ENCODE measurements around the gene TP53BP2.
"Not testable (repeated sequence)": the region's sequence is repeated elsewhere in the genome, so short reads cannot be mapped to it uniquely, and the experiment has no call there.

The TP53BP2 gene

GRCh38 chr1:223828162-223828848 lies 17.4 kb downstream of the TP53BP2 start:
- no peak for DNase-seq (ENCODE audit: low read depth)

GRCh38 chr1:223827193-223827663 lies 18.5 kb downstream of the TP53BP2 start:
- DNase-seq (ENCODE audit: low read depth), result no peak

DNA sequence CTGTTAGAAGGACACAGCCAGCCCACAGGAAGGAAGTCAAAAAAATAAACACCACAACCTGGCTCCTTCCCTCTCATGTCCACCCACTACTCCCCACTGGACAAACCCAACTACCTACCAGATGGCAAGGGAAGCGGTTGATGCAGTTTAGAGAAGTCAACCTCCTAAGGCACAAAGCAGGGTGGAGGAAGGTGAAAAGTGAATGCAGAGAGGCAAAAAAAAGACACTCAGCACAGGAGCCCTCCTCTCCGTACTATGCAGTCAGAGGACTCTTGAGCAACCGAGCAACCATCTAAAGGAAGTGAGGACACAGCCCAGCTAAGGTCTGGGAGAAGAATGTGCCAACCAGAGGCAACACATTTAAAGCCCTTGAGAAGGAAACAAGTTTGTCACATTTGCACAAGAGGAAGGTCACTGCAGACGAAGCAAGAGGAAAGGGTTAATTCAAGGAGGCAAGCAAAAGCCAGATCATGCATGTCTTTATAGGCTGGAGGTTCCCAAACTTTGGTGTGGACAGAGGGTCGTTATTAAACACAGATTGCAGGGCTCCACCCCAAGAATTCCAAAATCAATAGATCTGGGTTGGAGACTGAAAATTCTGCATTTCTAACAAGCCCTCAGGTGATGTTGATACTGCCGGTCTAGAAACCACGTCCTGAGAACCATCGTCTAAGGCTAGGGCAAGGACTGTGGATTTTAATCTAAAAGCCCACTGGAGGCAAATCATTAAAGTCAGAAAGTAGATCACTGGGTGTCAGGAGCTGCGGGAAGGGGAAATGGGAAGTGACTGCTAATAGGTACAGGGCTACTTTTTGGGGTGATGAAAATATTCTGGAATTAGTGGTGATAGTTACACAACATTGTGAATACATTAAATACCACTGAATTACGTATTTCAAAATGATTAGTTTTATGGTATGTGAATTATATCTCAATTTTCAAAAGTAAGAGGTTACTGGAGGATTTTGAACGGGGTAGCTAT lies 19.7 kb downstream of the TP53BP2 start:
- DNase-seq (ENCODE audit: low read depth), result no peak

- DNase-seq (ENCODE audit: low read depth), result no peak
Measured at GRCh38 chr1:223824712-223825111, 21.0 kb downstream of the TP53BP2 start.

- DNase-seq (ENCODE audit: low read depth), result no peak
Measured at GRCh38 chr1:223824287-223824686, 21.5 kb downstream of the TP53BP2 start.

GRCh38 chr1:223820971-223821370 lies 24.8 kb downstream of the TP53BP2 start:
- no peak for DNase-seq (ENCODE audit: low read depth)

- DNase-seq (ENCODE audit: low read depth), result no peak
Measured at GRCh38 chr1:223820515-223820858, 25.3 kb downstream of the TP53BP2 start.

DNA sequence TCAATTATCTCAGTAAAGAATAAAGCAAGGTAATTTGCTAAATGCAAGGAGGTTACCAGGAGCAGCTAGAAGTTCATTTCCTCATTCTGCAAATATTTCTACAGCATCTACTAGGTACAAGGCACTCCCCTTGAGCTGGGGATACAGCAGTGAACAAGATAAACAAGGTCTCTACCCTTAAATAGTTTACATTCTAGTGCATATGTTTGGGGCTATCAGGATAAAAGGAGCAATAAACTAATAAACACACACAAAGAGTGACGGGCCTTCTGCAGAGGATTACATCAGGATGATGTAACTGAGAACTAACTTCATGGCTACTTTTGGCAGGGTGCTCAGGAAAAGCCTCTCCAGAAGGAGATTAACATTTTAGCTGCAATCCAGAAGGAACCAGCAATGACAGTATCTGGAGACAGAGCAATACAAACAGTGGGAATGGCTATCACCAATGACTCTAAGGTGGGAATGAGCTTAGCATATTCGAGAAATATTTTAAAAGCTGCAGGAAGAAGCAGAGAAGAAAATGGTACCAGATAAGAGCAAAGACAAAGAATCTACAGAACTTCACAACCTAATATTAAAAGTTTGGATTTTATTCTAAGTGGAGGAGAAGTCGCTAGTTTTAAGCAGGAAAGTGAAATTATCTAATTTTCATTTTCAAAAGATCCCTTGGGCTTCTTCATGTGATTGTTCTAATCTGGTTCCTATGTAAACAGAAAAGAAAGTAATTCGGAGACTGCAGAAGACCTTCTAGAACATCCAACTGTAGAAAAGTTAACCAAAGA lies 25.8 kb downstream of the TP53BP2 start:
- DNase-seq (ENCODE audit: low read depth), result no peak

GRCh38 chr1:223817265-223817664 lies 28.5 kb downstream of the TP53BP2 start:
- DNase-seq (ENCODE audit: low read depth), result not testable (repeated sequence)

DNA sequence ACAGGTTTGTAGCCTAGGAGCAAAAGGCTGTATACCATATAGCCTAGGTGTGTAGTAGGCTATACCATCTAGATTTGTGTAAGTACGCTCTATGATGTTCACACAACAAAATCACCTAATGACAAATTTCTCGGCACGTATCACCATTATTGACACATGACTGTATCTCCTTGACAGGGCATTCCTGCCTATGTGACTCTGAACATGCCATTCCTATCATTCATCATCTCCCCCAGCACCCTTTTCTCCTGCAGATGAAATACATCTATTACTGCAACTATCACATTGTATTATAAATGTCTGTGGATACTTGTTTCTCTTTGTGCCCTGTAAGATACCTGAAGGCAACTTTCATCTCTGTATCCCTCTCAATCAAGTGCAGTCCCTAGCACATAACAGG lies 29.9 kb downstream of the TP53BP2 start:
- no peak for DNase-seq (ENCODE audit: low read depth)

DNA sequence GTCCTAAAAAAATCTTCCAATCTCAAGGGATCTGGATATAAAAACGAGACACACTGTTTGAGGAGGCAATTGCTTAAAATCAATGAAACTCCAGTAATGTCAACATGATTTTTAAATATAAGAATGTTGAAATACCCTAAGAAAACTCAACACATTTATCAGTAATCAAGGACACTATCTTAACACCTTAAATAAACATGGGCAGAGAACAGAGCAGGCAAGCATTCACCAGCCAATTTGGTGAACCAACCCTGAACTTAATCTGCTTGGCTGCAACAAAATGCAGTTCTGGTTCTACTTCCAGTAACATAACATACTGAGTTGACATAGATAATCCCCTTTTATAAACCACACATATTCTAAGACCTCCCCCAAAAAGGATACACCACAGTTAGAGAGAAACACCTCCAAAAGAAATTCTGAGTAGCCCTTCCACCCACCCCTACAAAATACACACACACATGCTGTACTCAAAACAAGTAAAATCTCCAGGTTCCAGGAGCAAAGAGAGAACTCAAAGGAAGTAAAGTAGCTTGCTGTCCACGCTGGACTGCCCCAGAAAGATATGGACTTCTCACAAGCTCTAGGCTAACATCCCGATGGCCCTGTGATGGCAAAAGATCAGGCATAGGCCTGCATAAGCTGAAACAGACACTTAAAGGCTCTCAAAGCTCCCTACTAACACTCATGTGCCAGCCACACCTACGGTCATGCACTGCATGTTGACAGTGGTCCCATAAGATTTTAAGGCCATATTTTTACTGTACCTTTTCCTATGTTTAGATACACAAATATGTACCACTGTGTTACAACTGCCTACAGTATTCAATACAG lies 30.5 kb downstream of the TP53BP2 start:
- no peak for DNase-seq (ENCODE audit: low read depth)

DNA sequence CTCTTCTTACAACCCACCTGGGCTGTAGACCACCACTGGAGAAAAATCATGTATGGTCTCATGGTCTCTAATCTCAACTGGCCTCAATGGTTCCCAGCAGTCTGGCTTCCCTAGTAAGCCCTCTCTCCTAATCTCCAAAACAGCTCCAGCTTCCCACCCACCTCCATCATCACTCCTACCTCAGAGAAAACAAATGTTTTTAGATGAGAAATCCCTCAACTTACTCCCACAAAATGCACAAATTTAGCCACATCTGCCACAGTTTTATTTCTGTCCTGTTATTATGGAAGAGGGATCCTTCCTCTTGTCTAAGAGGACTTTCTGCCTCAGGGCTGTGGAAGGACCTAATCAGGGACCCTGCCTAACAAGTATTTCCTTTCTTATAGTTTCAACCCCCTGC lies 32.1 kb downstream of the TP53BP2 start:
- DNase-seq (ENCODE audit: low read depth), result no peak

GRCh38 chr1:223811634-223812101 lies 34.1 kb downstream of the TP53BP2 start:
- no peak for DNase-seq (ENCODE audit: low read depth)

DNA sequence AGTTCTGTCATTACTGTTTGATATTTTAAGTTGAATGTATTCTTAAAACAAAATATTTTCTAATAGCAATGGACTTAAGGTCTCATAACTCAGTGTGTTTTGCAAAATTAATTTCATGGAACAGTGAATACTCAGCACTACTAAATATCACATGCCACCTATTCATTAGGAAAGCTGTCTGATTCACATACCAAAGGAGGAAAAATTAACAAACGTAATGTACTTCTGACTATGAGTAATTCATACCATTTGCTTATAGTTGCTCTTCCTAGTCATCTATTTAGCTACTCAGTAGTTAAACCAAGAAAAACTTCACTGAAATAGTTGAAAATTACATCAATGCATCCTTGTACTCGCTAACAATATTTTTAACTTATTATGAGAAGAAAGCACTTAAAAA lies 35.2 kb downstream of the TP53BP2 start:
- DNase-seq (ENCODE audit: low read depth), result no peak

- DNase-seq (ENCODE audit: low read depth), result not testable (repeated sequence)
Measured at GRCh38 chr1:223809905-223810304, 35.8 kb downstream of the TP53BP2 start.

- DNase-seq (ENCODE audit: low read depth), result no peak
Measured at GRCh38 chr1:223803211-223803610, 42.5 kb downstream of the TP53BP2 start.

- DNase-seq (ENCODE audit: low read depth), result no peak
Measured at GRCh38 chr1:223802602-223803001, 43.1 kb downstream of the TP53BP2 start.

- DNase-seq (ENCODE audit: low read depth), result no peak
Measured at GRCh38 chr1:223802032-223802431, 43.7 kb downstream of the TP53BP2 start.

DNA sequence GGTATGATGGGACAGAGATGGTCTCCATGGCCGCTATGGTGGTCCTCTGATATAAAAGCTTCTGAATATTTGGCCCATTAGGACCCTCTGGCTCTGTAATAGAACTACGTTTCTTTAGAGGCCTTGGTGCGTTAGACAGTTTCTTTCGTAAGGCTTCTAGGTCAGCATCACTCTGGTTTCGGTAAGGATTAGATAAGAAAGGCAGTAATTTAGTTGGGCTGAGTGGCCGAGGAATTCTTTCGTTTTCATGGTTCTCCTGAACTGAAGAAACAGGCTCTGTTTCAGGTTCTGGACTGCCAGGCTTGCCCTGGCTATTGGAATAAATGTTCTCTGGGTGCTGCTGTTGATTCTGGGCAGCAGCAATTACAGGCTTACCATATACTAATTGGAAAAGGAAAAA lies 49.5 kb downstream of the TP53BP2 start:
- DNase-seq (ENCODE audit: low read depth), result no peak

DNA sequence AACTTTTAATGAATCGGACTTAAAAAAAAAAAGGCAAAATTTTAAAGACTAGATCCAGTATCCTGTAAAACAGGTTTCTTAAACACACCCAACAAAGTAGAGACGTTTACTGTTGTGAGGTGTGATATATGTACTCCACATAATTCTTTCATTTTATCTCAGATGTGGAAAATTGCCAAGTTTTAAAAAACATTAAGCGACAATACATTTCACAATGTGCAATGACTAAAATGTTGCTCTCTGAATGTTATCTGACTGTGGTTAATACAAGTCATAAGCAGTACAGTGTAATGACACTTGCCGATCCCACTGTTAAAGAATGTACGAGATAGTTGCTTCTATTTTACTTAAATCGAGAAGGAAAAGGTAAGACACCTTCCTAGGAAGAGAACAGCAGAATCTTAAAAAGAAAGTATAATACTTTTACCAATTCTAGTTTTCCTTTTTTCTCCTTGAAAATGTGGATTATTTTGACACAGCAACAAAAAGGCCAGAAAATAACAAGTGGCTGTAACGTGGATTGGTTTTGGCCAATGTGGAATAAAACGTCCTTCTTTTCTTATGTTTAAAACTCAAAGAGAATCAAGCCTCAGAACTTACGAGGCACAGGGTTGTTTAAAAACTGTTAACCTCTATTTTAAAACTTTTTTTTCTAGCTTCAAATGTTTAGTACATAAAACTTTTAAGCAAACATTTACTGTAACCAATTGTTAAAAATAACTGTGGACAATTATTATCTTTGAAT lies 51.4 kb downstream of the TP53BP2 start:
- DNase-seq (ENCODE audit: low read depth), result no peak

- DNase-seq (ENCODE audit: low read depth), result no peak
Measured at GRCh38 chr1:223793716-223794115, 52.0 kb downstream of the TP53BP2 start.

All from activated T-cell treated with anti-CD3 and anti-CD28 coated beads for 1 hour (primary cell).